ENCODE measurements around the gene ARGFX.

ARGFX gene

DNA sequence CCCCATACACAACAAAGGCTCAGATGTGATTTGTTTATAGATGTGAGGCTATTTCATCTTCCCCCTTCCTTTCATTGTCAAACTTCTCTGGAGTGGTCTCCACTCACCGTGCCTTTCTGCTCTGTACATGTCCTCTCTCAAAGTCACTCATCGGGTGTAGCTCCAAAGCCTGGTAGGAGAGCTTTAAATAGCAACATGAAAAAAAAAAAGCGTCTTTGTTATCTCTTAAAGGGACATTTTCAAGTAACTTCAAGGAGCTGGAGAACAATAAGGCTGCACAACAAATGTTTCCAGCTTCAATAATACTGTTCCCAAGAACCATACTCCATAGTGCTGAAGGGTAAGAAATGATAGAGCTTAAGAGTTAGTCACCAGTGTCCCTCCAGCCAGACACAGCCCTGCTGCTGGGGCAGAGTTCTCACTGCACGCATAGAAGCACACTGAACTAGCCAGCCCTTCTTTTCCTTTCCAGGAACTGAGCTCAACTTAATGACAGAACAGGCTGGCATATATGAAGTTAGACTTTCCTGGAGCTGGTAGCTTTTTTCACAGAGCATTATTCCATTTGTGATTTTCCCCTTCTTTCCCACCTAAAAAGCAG, 33.6 kb downstream of the ARGFX start:
- no peak for DNase-seq

- DNase-seq: no peak
Measured at GRCh38 chr3:121604759-121605158, 37.0 kb downstream of the ARGFX start.

GRCh38 chr3:121606106-121606505, 38.4 kb downstream of the ARGFX start:
- DNase-seq: no peak
